ENCODE measurements around the gene SF3A1. TPM values are rescaled to one million over a fixed set of nuclear protein-coding genes. Genes with fewer than 3 reads are reported as not detected.

SF3A1 gene
- total and polyA plus RNA-seq, 4 donors: 19.6 to 41.6 (median 23.9) TPM

DNA sequence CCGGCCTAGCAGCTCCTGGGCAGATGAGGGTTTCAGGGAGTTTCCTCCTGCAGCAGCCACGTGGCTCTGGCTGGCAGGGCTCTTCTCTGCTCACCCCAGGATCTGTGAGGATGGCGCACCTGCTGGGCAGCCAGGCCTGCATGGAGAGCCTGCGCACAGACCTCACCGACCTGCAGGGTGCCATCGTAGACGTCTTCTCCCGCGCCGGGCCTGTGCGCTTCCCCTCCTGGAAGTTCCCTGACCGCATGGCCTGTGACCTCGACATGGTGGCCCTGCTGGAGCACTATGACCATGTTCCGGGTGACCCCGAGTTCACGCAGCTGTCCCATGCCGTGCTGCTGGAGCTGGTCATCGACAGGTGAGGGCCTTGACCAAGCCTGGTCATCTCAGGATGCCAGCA is 9.2 kb upstream of the SF3A1 start:
- DNase-seq (ENCODE audit: low spot score): no peak
- Histone ChIP-seq H3K9me3 (ENCODE audit: control insufficient read depth in 4 of 4, low read length in 3 of 4) (no peaks in the 10 kb centered on the region), H3K9ac (ENCODE audit: low read depth in 1 of 2, low read length in 2 of 2) (no peak overlapping the region), H3K36me3 (ENCODE audit: control insufficient read depth in 4 of 4, insufficient read depth in 3 of 4, low read depth in 1 of 4, low read length in 3 of 4) (no peaks in the 10 kb centered on the region), H3K27me3 (ENCODE audit: control insufficient read depth in 4 of 4, insufficient read depth in 4 of 4, low read length in 3 of 4) (no peaks in the 10 kb centered on the region), H3K4me1 (ENCODE audit: control insufficient read depth in 4 of 4, insufficient read depth in 4 of 4, low read length in 3 of 4) (no peaks in the 10 kb centered on the region), H3K4me3 (ENCODE audit: low read depth in 1 of 3, low read length in 3 of 3) (no peak overlapping the region), H3K27ac (ENCODE audit: low read depth in 1 of 2, low read length in 2 of 2) (no peak overlapping the region)
- TF ChIP-seq FOXA1 (IDR thresholded peaks at IDR 0.05) (no peak), HNF4A (conservative IDR thresholded peaks at IDR 0.05) (no peak), RXRA (IDR thresholded peaks at IDR 0.05) (no peak), GABPA (IDR thresholded peaks at IDR 0.05 in 1 of 2, conservative IDR thresholded peaks at IDR 0.05 in 1 of 2) (no peak), RAD21 (IDR thresholded peaks at IDR 0.05) (no peak), NR2F2 (IDR thresholded peaks at IDR 0.05) (no peak), YY1 (IDR thresholded peaks at IDR 0.05) (no peak), FOXA2 (IDR thresholded peaks at IDR 0.05) (no peak), SP1 (IDR thresholded peaks at IDR 0.05) (no peak), JUND (IDR thresholded peaks at IDR 0.05) (no peak), TAF1 (conservative IDR thresholded peaks at IDR 0.05) (no peak), EGR1 (IDR thresholded peaks at IDR 0.05; ENCODE audit: low read depth in 2 of 2) (no peak), HNF4G (IDR thresholded peaks at IDR 0.05) (no peak)
- TF ChIP-seq, protein P1, sequence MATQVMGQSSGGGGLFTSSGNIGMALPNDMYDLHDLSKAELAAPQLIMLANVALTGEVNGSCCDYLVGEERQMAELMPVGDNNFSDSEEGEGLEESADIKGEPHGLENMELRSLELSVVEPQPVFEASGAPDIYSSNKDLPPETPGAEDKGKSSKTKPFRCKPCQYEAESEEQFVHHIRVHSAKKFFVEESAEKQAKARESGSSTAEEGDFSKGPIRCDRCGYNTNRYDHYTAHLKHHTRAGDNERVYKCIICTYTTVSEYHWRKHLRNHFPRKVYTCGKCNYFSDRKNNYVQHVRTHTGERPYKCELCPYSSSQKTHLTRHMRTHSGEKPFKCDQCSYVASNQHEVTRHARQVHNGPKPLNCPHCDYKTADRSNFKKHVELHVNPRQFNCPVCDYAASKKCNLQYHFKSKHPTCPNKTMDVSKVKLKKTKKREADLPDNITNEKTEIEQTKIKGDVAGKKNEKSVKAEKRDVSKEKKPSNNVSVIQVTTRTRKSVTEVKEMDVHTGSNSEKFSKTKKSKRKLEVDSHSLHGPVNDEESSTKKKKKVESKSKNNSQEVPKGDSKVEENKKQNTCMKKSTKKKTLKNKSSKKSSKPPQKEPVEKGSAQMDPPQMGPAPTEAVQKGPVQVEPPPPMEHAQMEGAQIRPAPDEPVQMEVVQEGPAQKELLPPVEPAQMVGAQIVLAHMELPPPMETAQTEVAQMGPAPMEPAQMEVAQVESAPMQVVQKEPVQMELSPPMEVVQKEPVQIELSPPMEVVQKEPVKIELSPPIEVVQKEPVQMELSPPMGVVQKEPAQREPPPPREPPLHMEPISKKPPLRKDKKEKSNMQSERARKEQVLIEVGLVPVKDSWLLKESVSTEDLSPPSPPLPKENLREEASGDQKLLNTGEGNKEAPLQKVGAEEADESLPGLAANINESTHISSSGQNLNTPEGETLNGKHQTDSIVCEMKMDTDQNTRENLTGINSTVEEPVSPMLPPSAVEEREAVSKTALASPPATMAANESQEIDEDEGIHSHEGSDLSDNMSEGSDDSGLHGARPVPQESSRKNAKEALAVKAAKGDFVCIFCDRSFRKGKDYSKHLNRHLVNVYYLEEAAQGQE (IDR thresholded peaks at IDR 0.05): no peak
- TF ChIP-seq, protein P2, sequence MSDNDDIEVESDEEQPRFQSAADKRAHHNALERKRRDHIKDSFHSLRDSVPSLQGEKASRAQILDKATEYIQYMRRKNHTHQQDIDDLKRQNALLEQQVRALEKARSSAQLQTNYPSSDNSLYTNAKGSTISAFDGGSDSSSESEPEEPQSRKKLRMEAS (IDR thresholded peaks at IDR 0.05): no peak
- TF ChIP-seq, protein P3, sequence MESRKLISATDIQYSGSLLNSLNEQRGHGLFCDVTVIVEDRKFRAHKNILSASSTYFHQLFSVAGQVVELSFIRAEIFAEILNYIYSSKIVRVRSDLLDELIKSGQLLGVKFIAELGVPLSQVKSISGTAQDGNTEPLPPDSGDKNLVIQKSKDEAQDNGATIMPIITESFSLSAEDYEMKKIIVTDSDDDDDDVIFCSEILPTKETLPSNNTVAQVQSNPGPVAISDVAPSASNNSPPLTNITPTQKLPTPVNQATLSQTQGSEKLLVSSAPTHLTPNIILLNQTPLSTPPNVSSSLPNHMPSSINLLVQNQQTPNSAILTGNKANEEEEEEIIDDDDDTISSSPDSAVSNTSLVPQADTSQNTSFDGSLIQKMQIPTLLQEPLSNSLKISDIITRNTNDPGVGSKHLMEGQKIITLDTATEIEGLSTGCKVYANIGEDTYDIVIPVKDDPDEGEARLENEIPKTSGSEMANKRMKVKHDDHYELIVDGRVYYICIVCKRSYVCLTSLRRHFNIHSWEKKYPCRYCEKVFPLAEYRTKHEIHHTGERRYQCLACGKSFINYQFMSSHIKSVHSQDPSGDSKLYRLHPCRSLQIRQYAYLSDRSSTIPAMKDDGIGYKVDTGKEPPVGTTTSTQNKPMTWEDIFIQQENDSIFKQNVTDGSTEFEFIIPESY (IDR thresholded peaks at IDR 0.05): no peak
- TF ChIP-seq, protein P4, sequence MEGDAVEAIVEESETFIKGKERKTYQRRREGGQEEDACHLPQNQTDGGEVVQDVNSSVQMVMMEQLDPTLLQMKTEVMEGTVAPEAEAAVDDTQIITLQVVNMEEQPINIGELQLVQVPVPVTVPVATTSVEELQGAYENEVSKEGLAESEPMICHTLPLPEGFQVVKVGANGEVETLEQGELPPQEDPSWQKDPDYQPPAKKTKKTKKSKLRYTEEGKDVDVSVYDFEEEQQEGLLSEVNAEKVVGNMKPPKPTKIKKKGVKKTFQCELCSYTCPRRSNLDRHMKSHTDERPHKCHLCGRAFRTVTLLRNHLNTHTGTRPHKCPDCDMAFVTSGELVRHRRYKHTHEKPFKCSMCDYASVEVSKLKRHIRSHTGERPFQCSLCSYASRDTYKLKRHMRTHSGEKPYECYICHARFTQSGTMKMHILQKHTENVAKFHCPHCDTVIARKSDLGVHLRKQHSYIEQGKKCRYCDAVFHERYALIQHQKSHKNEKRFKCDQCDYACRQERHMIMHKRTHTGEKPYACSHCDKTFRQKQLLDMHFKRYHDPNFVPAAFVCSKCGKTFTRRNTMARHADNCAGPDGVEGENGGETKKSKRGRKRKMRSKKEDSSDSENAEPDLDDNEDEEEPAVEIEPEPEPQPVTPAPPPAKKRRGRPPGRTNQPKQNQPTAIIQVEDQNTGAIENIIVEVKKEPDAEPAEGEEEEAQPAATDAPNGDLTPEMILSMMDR (IDR thresholded peaks at IDR 0.05; ENCODE audit: low read depth, low read length, missing input control): no peak
- TF ChIP-seq, protein P5, sequence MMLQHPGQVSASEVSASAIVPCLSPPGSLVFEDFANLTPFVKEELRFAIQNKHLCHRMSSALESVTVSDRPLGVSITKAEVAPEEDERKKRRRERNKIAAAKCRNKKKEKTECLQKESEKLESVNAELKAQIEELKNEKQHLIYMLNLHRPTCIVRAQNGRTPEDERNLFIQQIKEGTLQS (IDR thresholded peaks at IDR 0.05): no peak
- WGBS: 91% methylated on average over 18 of the region's 18 CpGs

Measured in liver (tissue), 9 donors.